ENCODE results near the gene SENP6.
A peak's percentile ranks its signal among the peaks of the same experiment; 100 is the strongest.
"Not testable (repeated sequence)": the region's sequence is repeated elsewhere in the genome, so short reads cannot be mapped to it uniquely, and the experiment has no call there.

SENP6 gene

GRCh38 chr6:75673884-75674283 lies 72.2 kb downstream of the SENP6 start:
- no peak overlapping the region for H3K27ac ChIP-seq
- TF ChIP-seq ZFX (IDR thresholded peaks at IDR 0.05) (no peak), CTCF (conservative IDR thresholded peaks at IDR 0.05) (no peak)

- no peak overlapping the region for H3K27ac ChIP-seq
- TF ChIP-seq CTCF (conservative IDR thresholded peaks at IDR 0.05) (no peak), ZFX (IDR thresholded peaks at IDR 0.05) (no peak)
Observed at GRCh38 chr6:75676377-75676776, 74.7 kb downstream of the SENP6 start.

GRCh38 chr6:75682548-75682947 lies 80.9 kb downstream of the SENP6 start:
- H3K27ac ChIP-seq, result not testable (repeated sequence)

- H3K27ac ChIP-seq, result not testable (repeated sequence)
Observed at GRCh38 chr6:75683005-75683404, 81.3 kb downstream of the SENP6 start.

GRCh38 chr6:75687535-75687934 lies 85.9 kb downstream of the SENP6 start:
- H3K27ac ChIP-seq, result not testable (repeated sequence)

- H3K27ac ChIP-seq, result not testable (repeated sequence)
Observed at GRCh38 chr6:75687937-75688336, 86.3 kb downstream of the SENP6 start.

- TF ChIP-seq CTCF (conservative IDR thresholded peaks at IDR 0.05), result no peak
- no peak for TF ChIP-seq ZFX (IDR thresholded peaks at IDR 0.05)
Observed at GRCh38 chr6:75689576-75689975, 87.9 kb downstream of the SENP6 start.

GRCh38 chr6:75691012-75691411 lies 89.3 kb downstream of the SENP6 start:
- TF ChIP-seq ZFX (IDR thresholded peaks at IDR 0.05) (no peak), CTCF (conservative IDR thresholded peaks at IDR 0.05) (no peak)
- H3K27ac ChIP-seq, result no peak overlapping the region

More at GRCh38 chr6:75689576-75689975, 87.9 kb downstream of the SENP6 start:
- no peak overlapping the region for H3K27ac ChIP-seq

GRCh38 chr6:75693534-75693933 lies 91.9 kb downstream of the SENP6 start:
- no peak for TF ChIP-seq ZFX (IDR thresholded peaks at IDR 0.05)
- TF ChIP-seq CTCF (conservative IDR thresholded peaks at IDR 0.05), result peak; percentile 20
- no peak overlapping the region for H3K27ac ChIP-seq

- TF ChIP-seq CTCF (conservative IDR thresholded peaks at IDR 0.05), result no peak
- no peak for TF ChIP-seq ZFX (IDR thresholded peaks at IDR 0.05)
- H3K27ac ChIP-seq, result no peak overlapping the region
Observed at GRCh38 chr6:75694406-75694805, 92.7 kb downstream of the SENP6 start.

- not testable (repeated sequence) for H3K27ac ChIP-seq
Observed at GRCh38 chr6:75708334-75708733, 106.7 kb downstream of the SENP6 start.
